Measurements from ENCODE around the gene CSRP3. TPM values are rescaled to one million over a fixed set of nuclear protein-coding genes. Genes with fewer than 3 reads are reported as not detected.

The CSRP3 gene
- total RNA-seq, 1 donor from 2014 or later, result not detected

- Mint-ChIP-seq H3K9me3 (ENCODE audit: low read depth) (peaks cover 3% of the 10 kb centered on the region), H3K4me3 (ENCODE audit: unreplicated experiment) (no peak overlapping the region), H3K27me3 (ENCODE audit: low read depth) (peaks cover 20% of the 10 kb centered on the region), H3K27ac (ENCODE audit: unreplicated experiment) (no peak overlapping the region), H3K4me1 (ENCODE audit: low read depth) (peaks cover 10% of the 10 kb centered on the region), H3K36me3 (ENCODE audit: low read depth) (no peaks in the 10 kb centered on the region)
- DNase-seq (ENCODE audit: low spot score), result no peak
- TF ChIP-seq CTCF (IDR thresholded peaks at IDR 0.05), result no peak
Measured at GRCh38 chr11:19216709-19217374, 15.1 kb upstream of the CSRP3 start.

GRCh38 chr11:19216021-19216420, 14.2 kb upstream of the CSRP3 start:
- Mint-ChIP-seq H3K27ac (ENCODE audit: unreplicated experiment) (no peak overlapping the region), H3K4me1 (ENCODE audit: low read depth) (peaks cover 10% of the 10 kb centered on the region), H3K36me3 (ENCODE audit: low read depth) (no peaks in the 10 kb centered on the region), H3K27me3 (ENCODE audit: low read depth) (peaks cover 20% of the 10 kb centered on the region), H3K9me3 (ENCODE audit: low read depth) (peaks cover 2% of the 10 kb centered on the region), H3K4me3 (ENCODE audit: unreplicated experiment) (no peak overlapping the region)
- no peak for TF ChIP-seq CTCF (IDR thresholded peaks at IDR 0.05)
- DNase-seq (ENCODE audit: low spot score), result no peak

GRCh38 chr11:19209617-19210370, 8.0 kb upstream of the CSRP3 start:
- H3K27ac Mint-ChIP-seq (ENCODE audit: unreplicated experiment), result no peak overlapping the region
- no peaks in the 10 kb centered on the region for H3K9me3 Mint-ChIP-seq (ENCODE audit: low read depth)
- no peak overlapping the region for H3K4me3 Mint-ChIP-seq (ENCODE audit: unreplicated experiment)
- no peak for TF ChIP-seq CTCF (IDR thresholded peaks at IDR 0.05)
- H3K4me1 Mint-ChIP-seq (ENCODE audit: low read depth), result peaks cover 8% of the 10 kb centered on the region
- no peaks in the 10 kb centered on the region for H3K36me3 Mint-ChIP-seq (ENCODE audit: low read depth)
- DNase-seq (ENCODE audit: low spot score), result no peak
- H3K27me3 Mint-ChIP-seq (ENCODE audit: low read depth), result peaks cover 49% of the 10 kb centered on the region

- H3K9me3 Mint-ChIP-seq (ENCODE audit: low read depth), result no peaks in the 10 kb centered on the region
- no peak for TF ChIP-seq CTCF (IDR thresholded peaks at IDR 0.05)
- no peak for DNase-seq (ENCODE audit: low spot score)
- peaks cover 8% of the 10 kb centered on the region for H3K4me1 Mint-ChIP-seq (ENCODE audit: low read depth)
- no peak overlapping the region for H3K4me3 Mint-ChIP-seq (ENCODE audit: unreplicated experiment)
- no peaks in the 10 kb centered on the region for H3K36me3 Mint-ChIP-seq (ENCODE audit: low read depth)
- peaks cover 45% of the 10 kb centered on the region for H3K27me3 Mint-ChIP-seq (ENCODE audit: low read depth)
- no peak overlapping the region for H3K27ac Mint-ChIP-seq (ENCODE audit: unreplicated experiment)
Measured at GRCh38 chr11:19208959-19209546, 7.3 kb upstream of the CSRP3 start.

- no peak overlapping the region for H3K27ac Mint-ChIP-seq (ENCODE audit: unreplicated experiment)
- H3K36me3 Mint-ChIP-seq (ENCODE audit: low read depth), result no peaks in the 10 kb centered on the region
- TF ChIP-seq CTCF (IDR thresholded peaks at IDR 0.05), result no peak
- DNase-seq (ENCODE audit: low spot score), result no peak
- peaks cover 8% of the 10 kb centered on the region for H3K4me1 Mint-ChIP-seq (ENCODE audit: low read depth)
- H3K9me3 Mint-ChIP-seq (ENCODE audit: low read depth), result no peaks in the 10 kb centered on the region
- H3K4me3 Mint-ChIP-seq (ENCODE audit: unreplicated experiment), result no peak overlapping the region
- peaks cover 38% of the 10 kb centered on the region for H3K27me3 Mint-ChIP-seq (ENCODE audit: low read depth)
Measured at GRCh38 chr11:19208181-19208580, 6.4 kb upstream of the CSRP3 start.
